ENCODE results near the gene RBBP8NL. TPM values are rescaled to one million over a fixed set of nuclear protein-coding genes. Genes with fewer than 3 reads are reported as not detected.

Gene RBBP8NL
- polyA plus RNA-seq, 4 donors: 0.04 to 3.0 (median 1.5) TPM

DNA sequence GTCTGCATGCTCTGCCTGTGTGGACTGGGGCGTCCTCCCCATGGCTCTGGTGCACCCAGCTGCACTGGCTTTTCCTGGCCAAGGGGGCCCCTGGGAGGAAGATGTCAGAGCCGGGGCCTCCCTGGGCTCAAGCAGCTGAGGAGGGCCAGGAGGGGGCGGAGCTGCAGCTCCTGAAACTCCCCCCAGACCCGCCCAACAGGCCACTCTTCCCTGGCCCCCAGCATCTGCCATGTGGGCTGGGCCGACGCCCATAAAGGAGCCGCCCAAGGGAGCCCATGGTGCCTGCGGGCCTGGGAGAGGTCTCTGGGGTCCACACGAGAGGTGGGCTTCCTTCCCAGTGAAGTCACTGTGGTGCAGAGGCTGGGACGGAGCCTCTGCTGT is 4.0 kb downstream of the RBBP8NL start:
- DNase-seq (ENCODE audit: low read depth in 4 of 4, low spot score in 3 of 4): no peak

DNA sequence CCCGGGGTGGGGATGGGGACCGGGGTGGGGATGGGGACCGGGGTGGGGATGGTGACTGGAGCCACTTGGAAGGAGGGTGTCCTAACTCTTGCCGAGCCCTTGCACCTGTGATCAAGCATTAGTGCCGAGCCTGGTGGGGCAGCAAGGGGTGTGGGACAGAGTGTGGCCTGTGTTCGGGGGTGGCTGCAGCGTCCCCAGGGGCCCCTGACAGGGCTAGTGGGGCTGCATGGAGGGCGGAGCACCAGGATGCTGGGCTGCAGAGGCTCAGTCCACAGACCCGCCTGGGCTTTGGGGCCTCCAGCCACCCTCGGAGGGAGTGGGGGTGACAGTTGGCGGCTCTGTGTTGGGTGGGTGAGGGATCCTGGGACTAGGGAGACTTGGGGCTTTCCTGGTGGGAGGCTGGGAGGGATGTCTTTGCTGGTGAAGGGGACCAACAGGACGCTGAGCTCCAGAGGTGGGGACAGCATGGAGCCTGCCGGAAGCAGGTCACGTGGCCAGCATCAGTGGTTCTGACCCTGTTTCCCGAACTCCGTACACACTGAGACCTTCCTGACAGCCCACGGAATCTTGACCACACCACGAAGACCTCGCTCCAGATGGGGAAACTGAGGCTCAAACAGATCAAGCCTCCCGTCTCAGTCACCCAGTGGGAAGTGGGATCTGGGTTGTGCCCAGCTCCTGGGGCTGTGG is 4.6 kb downstream of the RBBP8NL start:
- no peak for DNase-seq (ENCODE audit: low read depth in 4 of 4, low spot score in 3 of 4)

DNA sequence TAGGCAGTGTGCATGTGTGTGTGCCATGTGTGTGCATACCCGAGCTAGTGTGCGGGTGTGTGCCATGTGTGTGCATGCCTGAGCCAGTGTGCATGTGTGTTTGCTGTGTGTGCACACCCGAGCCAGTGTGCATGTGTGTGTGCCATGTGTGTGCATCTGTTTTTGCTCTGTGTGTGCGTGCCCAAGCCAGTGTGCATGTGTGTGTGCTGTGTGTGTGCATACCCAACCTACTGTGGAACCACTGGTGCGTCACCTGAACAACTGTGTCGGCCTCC is 5.7 kb downstream of the RBBP8NL start:
- no peak for DNase-seq (ENCODE audit: low read depth in 4 of 4, low spot score in 3 of 4)

DNA sequence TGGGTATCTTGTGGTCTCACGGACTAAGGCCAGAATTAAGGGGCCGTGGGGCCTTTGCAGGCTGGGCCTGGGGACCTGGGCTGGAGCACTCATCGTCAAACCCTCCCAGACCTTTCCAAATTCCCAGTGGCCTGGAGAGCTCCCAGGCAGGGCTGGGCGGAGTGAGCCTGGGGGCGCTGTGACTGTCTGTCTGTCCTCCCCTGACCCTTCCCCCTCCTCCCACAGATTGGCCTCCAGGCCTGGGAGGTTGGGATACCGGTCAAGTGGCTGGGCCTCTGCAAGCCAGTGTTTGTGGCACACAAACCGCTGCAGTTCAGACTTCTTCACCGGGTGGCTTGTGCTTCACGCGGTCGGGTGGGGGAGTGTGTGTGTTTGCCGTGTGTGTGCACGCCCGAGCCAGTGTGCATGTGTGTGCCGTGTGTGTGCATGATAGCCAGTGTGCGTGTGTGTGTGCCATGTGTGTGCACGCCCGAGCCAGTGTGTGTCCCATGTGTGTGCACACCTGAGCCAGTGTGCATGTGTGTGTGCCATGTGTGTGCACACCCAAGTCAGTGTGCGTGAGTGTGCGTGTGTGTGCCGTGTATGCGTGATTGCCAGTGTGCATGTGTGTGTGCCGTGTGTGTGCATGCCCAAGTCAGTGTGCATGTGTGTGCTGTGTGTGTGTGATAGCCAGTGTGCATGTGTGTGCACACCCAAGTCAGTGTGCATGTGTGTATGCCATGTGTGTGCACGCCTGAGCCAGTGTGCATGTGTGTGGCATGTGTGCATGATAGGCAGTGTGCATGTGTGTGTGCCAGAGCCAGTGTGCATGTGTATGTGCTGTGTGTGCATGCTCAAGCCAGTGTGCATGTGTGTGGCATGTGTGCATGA is 6.3 kb downstream of the RBBP8NL start:
- DNase-seq (ENCODE audit: low read depth in 4 of 4, low spot score in 3 of 4): no peak

DNA sequence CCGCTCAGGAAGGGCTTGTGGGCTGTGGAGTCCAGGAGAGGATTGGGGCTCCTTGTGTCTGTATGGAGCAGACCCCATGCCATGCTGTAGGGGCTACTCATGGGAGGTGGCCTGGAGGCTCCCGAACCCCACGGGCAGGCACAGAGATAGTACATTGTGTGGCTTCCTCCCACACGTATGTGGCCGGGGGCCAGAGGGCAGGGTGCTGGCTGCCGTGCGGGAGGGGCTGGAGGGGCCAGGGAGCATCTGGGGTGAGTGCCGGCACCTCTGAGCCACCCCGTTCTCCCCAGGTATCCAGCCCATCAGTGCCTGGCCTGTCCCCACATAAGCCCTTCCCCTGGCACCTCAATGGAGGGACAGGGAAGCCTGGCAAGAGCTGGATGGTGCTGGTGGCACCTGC is 7.6 kb downstream of the RBBP8NL start:
- no peak for DNase-seq (ENCODE audit: low read depth in 4 of 4, low spot score in 3 of 4)

DNA sequence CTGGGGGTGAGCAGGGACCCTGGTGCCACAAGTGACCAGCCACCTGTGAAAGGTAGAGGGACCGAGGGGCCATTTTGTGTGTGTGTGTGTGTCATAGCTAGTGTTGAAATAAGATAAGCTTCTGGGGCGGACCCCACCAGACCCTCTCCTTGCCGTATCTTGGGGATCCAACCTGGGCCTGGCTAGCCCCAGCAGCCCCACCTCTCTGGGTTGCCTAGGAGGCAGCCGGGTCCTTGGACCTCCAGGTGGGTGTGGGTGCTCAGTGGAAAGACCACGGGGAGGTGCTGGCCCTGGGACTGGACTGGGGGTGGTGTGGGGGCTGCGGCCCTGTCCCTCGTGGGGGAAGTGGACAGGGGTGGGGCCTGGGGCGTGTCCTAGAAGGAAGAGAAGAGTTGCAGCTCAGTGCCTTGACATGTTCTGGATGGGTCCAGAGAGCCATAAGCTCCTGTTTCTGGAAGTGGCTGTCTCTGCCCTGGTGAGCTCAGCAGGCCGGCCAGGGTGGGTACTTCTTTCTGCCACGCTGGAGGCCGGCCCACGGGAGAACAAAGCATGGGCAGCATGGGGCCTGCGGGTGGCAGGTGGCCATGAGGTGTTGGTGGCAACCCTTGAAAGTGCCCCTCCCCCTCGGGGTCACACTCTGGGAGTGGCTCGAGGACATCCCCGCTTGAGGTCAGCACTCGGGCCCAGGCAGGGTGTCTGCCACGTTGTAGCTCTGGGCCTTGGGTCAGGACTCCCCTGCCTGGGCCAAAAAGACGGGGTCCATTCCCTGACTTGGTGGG is 8.4 kb downstream of the RBBP8NL start:
- no peak for DNase-seq (ENCODE audit: low read depth in 4 of 4, low spot score in 3 of 4)

DNA sequence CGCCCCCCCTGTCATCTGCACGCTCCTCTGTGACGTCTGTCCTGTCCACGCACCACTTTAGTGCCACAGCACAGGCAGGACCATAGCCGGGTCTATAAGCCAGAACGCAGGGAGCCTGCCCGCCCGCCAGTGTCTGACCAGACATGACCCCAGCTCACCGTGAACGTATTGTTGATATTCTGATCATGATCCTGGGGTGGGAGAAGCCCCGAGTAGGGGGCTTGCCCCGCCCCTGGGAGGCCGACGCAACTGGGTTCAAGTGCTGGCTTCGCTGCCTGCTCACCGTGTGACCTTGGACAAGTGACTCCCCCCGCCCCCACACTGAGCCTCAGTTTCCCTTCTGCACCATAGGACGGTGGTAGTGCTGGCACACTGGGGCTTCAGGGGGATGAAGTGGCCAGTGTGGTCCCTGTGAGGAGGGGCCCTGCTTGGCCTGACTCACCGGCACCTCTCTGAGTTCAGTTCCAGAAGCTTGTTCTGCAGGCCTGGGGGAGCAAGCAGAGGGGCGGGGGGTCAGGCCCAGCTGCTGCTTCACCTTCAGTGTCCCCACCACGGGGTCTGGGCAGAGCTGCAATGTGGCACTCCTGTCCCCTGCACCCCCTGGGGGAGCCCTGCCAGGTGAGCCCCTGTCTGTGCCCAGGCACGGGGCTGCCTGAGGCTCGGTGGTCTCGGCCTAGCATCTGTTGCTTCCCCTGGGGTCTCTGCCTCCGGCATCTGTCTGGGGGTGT is 9.2 kb downstream of the RBBP8NL start:
- no peak for DNase-seq (ENCODE audit: low read depth in 4 of 4, low spot score in 3 of 4)

DNA sequence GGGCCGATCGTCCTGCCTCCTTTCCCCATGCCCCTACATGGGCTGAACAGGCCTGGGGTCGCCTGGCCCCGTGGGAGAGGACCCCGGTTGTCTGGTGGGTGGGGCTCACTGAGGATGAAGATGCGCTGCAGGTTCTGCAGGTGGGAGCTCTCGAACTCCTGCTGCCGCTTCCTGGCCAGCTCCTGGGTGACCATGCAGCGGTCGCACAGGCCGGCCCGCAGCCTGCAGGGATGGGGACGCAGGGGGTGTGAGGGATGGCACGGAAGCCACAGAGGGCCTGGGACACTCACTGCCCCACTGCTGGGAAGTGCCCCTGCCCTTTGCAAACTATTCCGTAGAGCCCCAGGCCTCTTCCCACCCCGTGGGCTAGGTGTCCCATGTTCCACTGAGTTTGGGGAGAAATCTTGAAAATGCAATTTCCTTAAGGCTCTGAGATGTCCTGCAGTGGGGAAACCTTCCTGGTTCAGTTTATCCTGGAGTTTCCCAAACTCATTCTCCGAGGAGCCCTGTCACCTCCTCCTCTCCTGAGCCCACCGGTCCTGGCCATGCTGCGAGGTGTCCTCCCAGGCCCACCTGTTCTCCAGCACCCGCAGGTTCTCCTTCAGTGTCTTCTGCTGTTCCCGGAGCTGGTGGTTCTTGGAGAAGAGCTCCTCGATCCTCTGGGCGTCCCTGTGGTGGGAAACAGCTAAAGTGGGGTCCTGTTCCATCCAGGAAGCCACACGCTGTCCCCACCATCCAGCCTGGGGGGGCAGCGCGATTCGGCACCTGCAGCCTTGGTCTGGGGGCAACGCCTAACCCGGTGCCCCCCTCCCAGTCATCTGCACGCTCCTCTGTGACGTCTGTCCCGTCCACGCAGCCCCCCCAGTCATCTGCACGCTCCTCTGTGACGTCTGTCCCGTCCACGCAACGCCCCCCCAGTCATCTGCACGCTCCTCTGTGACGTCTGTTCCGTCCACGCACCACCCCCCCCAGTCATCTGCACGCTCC is 10.4 kb downstream of the RBBP8NL start:
- no peak for DNase-seq (ENCODE audit: low read depth in 4 of 4, low spot score in 3 of 4)

DNA sequence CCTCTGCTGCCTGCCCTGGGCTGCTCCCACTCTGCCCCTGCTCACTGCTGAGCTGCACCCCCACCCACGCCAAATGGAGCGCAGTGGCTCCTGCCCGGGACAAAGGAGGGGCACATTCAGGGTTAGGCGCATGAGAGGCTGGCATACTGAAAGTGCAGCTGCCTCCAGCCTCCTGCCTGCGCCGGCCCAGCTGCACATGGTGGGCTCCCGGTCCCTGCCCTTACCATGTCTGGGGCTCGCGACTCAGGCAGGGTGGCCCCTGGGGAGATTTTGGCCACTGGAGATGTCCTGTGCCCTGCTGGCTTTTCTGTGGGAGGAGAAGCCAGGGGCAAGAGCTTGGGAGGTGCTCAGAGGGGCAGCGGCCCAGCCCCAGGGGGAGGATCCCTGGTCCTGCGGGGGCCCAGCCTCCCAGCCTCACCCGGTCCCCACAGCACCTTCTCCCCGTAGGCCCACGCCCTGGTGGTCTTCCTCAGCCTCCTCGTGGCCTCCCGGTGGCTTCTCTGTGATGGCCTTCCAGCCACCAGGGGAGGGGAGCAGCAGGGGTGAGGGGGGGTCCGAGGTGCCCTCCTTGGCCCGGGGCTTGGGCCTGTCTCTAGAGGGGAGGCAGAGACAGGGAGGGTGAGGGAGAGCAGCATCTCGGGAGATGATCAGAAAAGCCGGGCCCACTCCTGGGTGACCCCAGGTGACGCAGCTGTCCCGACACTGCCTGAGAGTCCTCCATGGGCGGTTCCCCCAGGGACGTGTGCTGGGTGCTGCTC is 11.8 kb downstream of the RBBP8NL start:
- DNase-seq (ENCODE audit: low read depth in 4 of 4, low spot score in 3 of 4): no peak

DNA sequence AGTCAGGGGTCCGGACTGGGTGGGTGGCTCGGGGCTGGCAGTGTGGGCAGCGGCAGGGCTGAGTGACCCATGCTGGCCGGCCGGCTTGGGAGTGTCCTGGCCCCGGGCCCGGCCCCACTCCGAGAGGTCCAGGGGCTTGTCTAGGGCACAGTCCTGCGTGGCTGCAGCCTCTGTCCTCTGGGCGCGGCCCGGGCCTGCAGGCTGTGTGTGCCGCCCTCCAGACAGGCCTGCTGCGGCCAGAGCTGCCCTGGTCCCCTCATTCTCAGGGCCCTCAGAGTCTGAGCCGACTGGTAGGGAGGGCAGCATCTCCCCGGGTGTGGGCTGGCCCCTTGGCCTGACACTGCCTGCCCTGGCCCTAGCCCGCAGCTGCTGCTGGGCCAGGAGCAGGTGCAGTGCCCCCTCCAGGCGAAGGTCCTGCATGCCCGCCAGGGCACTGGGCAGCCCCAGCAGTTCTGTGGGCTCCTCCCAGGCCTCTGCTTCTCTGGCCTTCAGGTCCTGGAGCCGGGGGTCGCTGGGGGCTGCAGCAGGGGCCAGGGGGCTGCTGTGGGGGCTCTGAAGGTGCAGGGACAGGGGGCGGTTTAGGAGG is 13.3 kb downstream of the RBBP8NL start:
- no peak for DNase-seq (ENCODE audit: low read depth in 4 of 4, low spot score in 3 of 4)

DNA sequence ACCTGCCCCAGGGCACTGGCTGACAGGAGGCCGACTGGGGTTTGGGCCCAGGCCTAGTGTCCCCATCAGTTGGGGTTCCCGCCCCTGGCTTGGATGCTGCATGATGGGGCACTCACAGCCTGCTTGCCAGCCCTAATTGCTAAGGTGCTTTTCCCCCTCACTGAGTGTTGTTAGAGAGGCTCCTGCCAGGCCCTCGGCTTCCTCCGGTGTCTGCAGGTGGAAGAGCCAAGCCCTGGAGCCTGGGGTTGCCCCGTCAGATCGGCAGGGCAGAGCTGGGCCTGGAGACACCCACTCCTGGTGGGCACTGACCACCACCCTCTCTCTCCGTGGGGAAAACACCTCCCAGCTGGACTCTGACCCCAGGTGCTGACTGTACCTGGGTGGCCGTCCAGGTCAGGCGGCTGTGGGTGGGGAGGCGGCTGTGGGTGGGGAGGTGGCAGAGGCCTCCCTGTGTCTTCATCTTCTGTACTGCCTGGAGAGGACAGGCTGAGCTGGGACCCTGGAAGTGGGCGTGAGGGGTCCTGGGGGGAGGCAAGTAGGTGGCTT is 14.2 kb downstream of the RBBP8NL start:
- no peak for DNase-seq (ENCODE audit: low read depth in 4 of 4, low spot score in 3 of 4)

DNA sequence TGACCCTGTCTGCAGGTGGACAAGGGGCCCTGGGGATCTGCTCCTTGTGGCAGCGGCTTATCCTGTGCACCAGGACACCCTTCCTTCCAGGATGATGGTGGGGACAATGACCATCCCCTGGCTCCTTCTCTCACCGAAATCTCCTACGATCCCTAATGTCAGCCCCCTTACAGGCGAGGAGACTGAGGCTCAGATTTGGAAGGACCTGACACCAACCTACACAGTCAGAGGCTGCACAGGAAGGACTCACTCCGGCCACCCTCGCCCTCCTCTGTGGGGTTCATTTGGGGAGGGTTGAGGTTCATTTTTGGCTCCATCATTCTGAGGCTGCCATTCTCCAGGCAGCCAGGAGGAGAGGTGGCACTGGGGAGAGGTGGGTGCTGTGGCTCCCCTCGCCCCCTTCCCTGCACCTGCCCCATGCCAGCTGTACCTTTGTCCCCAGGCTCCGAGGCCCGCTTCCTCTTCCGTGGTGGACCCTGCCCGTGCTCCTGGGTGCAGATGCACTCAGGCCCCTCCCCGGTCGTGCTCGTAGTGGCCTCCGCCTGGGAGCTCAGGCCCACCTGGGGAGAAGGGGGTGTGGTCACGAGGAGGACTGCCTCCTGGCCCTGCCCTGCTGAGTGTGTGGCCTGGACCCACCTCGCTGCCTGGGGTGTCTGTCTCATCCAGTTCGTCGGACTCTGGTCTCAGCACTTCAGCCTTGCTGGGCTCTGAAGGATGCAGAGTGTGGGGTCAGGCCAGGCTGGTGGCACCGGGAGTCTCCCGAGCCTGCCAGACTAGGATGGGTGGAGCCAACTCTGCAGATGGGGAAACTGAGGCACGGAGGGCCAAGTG is 14.9 kb downstream of the RBBP8NL start:
- DNase-seq (ENCODE audit: low read depth in 4 of 4, low spot score in 3 of 4): no peak

DNA sequence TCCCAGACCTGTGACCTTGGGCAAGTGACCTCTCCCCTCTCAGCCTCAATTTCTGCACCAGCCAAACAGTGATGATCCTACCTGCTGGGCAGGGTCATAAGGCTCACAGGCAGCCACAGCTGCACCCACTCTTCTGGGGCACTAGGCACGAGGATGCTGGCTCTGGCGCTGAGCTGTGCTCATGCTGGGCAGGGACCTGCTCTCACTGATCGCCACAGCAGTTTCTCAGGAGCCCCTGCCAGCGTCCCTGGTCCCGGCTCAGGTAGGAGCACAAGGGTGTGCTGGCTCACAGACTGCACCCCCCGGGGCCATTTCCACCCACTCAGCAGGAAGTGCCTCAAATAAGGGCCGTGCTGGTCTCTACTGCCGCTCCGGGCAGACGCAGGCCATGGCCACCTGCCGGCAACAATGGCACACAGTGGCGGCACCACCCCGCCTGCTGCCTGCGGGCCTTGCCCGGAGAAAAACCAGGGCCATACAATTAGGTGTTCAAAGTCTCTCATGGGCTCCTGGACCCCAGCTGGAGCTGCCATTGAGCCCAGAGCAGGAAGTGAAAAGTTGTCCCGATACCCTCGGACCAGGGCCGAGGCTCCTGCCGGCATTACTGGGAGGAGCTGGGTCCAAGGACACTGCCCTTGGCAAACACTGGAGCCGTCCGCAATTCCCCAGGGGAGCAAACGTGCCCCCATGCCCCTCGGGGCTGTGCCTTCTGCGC is 15.7 kb downstream of the RBBP8NL start:
- DNase-seq (ENCODE audit: low read depth in 4 of 4, low spot score in 3 of 4): no peak

DNA sequence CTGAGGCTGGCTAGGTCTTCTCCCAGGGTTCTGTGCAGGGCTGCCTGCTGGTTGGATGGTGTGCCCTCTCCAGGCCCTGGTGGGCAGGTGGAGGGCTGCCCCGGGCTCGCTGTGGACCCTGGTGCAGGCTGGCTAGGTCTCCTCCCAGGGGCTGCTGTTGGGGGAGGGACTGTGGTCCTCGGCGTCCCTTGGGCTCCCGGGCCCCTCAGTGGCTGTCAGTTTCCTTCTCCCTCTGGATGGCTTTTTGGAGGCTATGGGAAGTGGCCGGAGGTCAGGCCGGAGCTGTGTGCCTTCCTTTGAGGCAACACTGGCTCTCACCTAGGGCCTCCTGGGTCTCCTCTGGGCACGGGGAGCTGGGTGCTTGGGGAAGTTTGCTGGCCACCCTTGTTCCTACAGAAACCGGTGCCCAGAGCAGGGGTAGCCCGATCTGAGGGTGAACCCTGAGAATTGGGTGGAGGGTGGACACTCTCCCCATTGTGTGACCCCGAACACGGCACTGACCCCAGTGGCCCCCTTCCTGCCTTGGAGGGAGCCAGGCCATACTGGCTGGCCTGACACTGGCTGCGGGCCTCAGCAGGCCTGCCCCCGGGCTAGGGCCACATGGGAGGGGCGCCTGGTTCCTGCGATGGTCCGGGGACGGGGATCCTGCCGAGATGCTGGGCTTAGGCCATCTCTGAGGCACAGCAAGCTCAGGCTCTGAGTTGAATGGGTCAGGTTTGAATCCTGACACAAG is 16.4 kb downstream of the RBBP8NL start:
- no peak for DNase-seq (ENCODE audit: low read depth in 4 of 4, low spot score in 3 of 4)

DNA sequence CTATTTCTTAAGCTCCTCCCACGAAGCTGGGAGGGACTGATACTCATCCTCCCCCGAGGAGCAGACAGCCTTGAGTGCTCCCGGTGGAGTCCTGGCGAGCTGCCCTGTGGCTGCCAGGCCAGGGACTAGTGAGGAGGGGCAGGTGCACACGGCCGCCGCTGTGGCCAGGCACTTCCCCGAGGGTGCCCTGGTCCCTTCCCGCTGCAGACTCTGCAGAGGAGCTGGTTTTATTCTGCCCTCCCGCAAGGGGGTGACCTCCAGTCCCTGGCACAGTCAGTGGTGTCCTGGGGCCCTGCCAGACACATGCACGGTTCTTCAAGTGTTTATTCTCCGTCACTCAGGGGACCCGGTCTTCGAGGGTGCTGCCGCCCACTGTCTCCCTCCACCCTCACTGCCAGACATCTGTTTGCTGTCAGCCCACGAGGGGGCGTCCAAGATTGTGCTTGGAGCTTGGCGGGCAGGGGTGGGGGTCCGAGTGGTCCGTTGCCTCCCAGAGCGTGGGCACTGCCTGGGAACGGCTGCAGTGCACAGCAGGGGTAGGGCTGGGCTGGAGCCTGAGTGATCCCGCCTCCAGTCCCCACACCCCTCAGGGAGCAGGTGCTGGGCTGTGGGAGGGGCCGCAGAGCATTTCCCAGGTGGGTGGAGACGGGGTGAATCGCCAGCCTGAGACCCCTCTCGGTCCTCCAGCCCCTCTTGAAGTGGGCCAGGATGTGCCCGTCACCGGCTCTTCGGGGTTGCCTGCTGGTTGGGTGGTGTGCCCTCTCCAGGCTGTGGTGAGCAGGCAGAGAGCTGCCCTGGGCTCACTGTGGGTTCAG is 17.2 kb downstream of the RBBP8NL start:
- DNase-seq (ENCODE audit: low read depth in 4 of 4, low spot score in 3 of 4): peak in 1 of 4 donors; percentile 50

All from left renal pelvis (tissue), 4 donors.